ENCODE data around the gene FYB2. TPM values are rescaled to one million over a fixed set of nuclear protein-coding genes. Genes with fewer than 3 reads are reported as not detected.

Gene FYB2
- total RNA-seq, 1 donor from 2014 or later, result not detected

GRCh38 chr1:56758794-56759193, 60.4 kb downstream of the FYB2 start:
- Mint-ChIP-seq H3K9me3 (ENCODE audit: unreplicated experiment) (no peaks in the 10 kb centered on the region), H3K4me3 (ENCODE audit: unreplicated experiment) (no peak overlapping the region), H3K27ac (ENCODE audit: unreplicated experiment) (no peak overlapping the region), H3K36me3 (ENCODE audit: unreplicated experiment) (no peaks in the 10 kb centered on the region), H3K27me3 (ENCODE audit: unreplicated experiment) (peaks cover 32% of the 10 kb centered on the region), H3K4me1 (ENCODE audit: unreplicated experiment) (peaks cover 2% of the 10 kb centered on the region)
- no peak for TF ChIP-seq CTCF (IDR thresholded peaks at IDR 0.05)
- no peak for DNase-seq (ENCODE audit: extremely low spot score, unreplicated experiment)

DNA sequence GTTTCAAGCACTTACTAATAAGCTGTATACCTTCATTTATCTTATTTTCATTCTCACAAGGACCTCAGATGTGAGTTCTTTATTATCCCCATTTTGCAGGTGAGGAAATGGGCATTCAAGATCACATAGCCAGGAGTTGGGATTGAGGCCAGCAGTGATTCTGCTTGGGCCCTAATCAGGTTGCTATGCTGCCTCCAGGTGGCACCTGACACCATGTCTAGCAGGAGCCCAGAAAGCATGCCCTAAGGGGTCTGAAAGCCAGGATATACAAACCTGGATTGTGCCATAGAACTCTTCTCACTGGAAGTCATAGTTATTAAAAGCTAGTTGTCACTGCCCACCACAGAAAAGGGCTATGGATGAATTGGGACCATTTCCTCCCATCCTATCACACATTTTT, 61.1 kb downstream of the FYB2 start:
- Mint-ChIP-seq H3K36me3 (ENCODE audit: unreplicated experiment) (no peaks in the 10 kb centered on the region), H3K9me3 (ENCODE audit: unreplicated experiment) (no peaks in the 10 kb centered on the region)
- DNase-seq (ENCODE audit: extremely low spot score, unreplicated experiment), result no peak

DNA sequence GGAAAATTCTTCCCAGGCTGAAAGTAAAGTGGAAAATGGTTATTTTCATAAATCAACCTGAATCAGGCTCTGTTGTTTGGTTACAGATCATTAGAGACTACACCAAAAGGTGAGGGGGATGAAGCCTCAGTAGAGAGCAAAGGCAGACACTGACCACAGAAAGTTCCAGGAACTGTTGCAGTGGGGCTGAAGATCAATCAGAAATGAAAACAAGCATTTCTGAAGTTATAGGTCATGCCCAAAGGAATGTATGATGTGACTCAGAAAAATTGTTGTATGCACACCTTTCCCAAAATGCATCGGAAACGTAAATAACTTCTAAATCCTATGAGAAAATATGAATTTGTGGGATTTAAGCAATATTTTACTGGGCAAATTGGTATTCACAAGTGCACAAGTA, 63.3 kb downstream of the FYB2 start:
- DNase-seq (ENCODE audit: extremely low spot score, unreplicated experiment), result no peak
- Mint-ChIP-seq H3K36me3 (ENCODE audit: unreplicated experiment) (no peaks in the 10 kb centered on the region), H3K4me3 (ENCODE audit: unreplicated experiment) (no peak overlapping the region), H3K27me3 (ENCODE audit: unreplicated experiment) (peaks cover 39% of the 10 kb centered on the region), H3K9me3 (ENCODE audit: unreplicated experiment) (no peaks in the 10 kb centered on the region), H3K4me1 (ENCODE audit: unreplicated experiment) (peaks cover 2% of the 10 kb centered on the region), H3K27ac (ENCODE audit: unreplicated experiment) (no peak overlapping the region)
- TF ChIP-seq CTCF (IDR thresholded peaks at IDR 0.05), result no peak

More for the DNA sequence above, 61.1 kb downstream of the FYB2 start:
- Mint-ChIP-seq H3K27me3 (ENCODE audit: unreplicated experiment) (peaks cover 34% of the 10 kb centered on the region), H3K4me1 (ENCODE audit: unreplicated experiment) (peaks cover 2% of the 10 kb centered on the region), H3K27ac (ENCODE audit: unreplicated experiment) (no peak overlapping the region), H3K4me3 (ENCODE audit: unreplicated experiment) (no peak overlapping the region)
- no peak for TF ChIP-seq CTCF (IDR thresholded peaks at IDR 0.05)

GRCh38 chr1:56754708-56755479, 64.3 kb downstream of the FYB2 start:
- Mint-ChIP-seq H3K4me3 (ENCODE audit: unreplicated experiment) (no peak overlapping the region), H3K9me3 (ENCODE audit: unreplicated experiment) (no peaks in the 10 kb centered on the region), H3K27me3 (ENCODE audit: unreplicated experiment) (peaks cover 39% of the 10 kb centered on the region), H3K27ac (ENCODE audit: unreplicated experiment) (no peak overlapping the region), H3K4me1 (ENCODE audit: unreplicated experiment) (peaks cover 2% of the 10 kb centered on the region), H3K36me3 (ENCODE audit: unreplicated experiment) (no peaks in the 10 kb centered on the region)
- DNase-seq (ENCODE audit: extremely low spot score, unreplicated experiment), result no peak
- no peak for TF ChIP-seq CTCF (IDR thresholded peaks at IDR 0.05)

GRCh38 chr1:56745231-56745630, 74.0 kb downstream of the FYB2 start:
- H3K36me3 Mint-ChIP-seq (ENCODE audit: unreplicated experiment), result no peaks in the 10 kb centered on the region
- no peak for TF ChIP-seq CTCF (IDR thresholded peaks at IDR 0.05)
- H3K9me3 Mint-ChIP-seq (ENCODE audit: unreplicated experiment), result peaks cover 3% of the 10 kb centered on the region
- no peak overlapping the region for H3K4me3 Mint-ChIP-seq (ENCODE audit: unreplicated experiment)
- H3K27ac Mint-ChIP-seq (ENCODE audit: unreplicated experiment), result no peak overlapping the region
- H3K27me3 Mint-ChIP-seq (ENCODE audit: unreplicated experiment), result peaks cover 17% of the 10 kb centered on the region
- no peaks in the 10 kb centered on the region for H3K4me1 Mint-ChIP-seq (ENCODE audit: unreplicated experiment)
- DNase-seq (ENCODE audit: extremely low spot score, unreplicated experiment), result no peak
